Stomach (tissue), 4 donors: ENCODE data around the gene ETS2.

Experiments used
- EP300 ChIP-seq: sonication (generic); formaldehyde crosslinking; IDR thresholded peaks from one replicate; pipeline ENCODE4 v1.6.1; 2017; ENCODE audit warnings: antibody characterized with exemption
- POLR2A ChIP-seq, 4 donors: fragments of 450-650 bp; IDR thresholded peaks; one replicate each; pipeline ENCODE4 v1.6.1; 2016; ENCODE audit warnings: antibody characterized with exemption in 4 of 4, control low read depth in 2 of 4, mild to moderate bottlenecking in 1 of 4, moderate library complexity in 1 of 4
- POLR2AphosphoS5 ChIP-seq, 3 donors: sonication (generic); formaldehyde crosslinking; IDR thresholded peaks; one replicate each; pipeline ENCODE4 v1.6.1; 2016; ENCODE audit warnings: antibody characterized with exemption in 3 of 3
- TF ChIP-seq, protein P1 (sequence below), 7 experiments: fragments of 450-650 bp in 4 of 7; fragments of 200-600 bp in 3 of 7; sonication (generic) in 3 of 7; IDR thresholded peaks; one replicate each; pipeline ENCODE4 v1.5.1; 2016 to 2019; ENCODE audit warnings: antibody characterized with exemption in 7 of 7, control low read depth in 2 of 7, mild to moderate bottlenecking in 1 of 7

DNA sequence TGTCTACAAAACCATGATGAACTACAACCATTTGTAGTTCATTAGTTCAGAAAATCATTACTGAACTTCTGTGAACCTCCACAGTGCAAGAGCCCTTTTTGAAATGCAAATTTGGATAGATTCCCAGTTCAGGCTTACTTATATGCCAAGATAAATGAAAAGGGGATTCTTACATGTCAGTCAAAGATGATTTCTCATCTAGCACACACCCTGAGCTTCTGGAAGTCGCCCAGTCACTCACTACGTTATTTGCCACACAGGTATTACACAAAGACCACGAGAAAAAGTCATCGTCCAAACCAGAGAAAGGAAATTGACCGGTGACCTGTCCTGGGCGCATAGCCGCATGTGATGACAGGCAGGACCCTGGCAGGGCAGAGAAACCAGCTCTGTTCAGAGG is 41.8 kb downstream of the ETS2 start:
- TF ChIP-seq, protein P1, sequence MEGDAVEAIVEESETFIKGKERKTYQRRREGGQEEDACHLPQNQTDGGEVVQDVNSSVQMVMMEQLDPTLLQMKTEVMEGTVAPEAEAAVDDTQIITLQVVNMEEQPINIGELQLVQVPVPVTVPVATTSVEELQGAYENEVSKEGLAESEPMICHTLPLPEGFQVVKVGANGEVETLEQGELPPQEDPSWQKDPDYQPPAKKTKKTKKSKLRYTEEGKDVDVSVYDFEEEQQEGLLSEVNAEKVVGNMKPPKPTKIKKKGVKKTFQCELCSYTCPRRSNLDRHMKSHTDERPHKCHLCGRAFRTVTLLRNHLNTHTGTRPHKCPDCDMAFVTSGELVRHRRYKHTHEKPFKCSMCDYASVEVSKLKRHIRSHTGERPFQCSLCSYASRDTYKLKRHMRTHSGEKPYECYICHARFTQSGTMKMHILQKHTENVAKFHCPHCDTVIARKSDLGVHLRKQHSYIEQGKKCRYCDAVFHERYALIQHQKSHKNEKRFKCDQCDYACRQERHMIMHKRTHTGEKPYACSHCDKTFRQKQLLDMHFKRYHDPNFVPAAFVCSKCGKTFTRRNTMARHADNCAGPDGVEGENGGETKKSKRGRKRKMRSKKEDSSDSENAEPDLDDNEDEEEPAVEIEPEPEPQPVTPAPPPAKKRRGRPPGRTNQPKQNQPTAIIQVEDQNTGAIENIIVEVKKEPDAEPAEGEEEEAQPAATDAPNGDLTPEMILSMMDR (IDR thresholded peaks at IDR 0.05), result no peak
- TF ChIP-seq POLR2AphosphoS5 (IDR thresholded peaks at IDR 0.05) (no peak), POLR2A (IDR thresholded peaks at IDR 0.05) (no peak), EP300 (no peak)
